H1 (cell line): ENCODE results near the gene PHF23. TPM values are rescaled to one million over a fixed set of nuclear protein-coding genes. Genes with fewer than 3 reads are reported as not detected.
A peak's percentile ranks its signal among the peaks of the same experiment; 100 is the strongest.

Experiments used
- CTCF ChIA-PET: fragments of 300-600 bp; sonication (Branson Sonifier 250); formaldehyde crosslinking; loops from one replicate; lab custom pipeline; 2021; ENCODE audit not compliant: partially characterized antibody; lab: Charles Lee
- POLR2A ChIA-PET: fragments of 300-600 bp; sonication (Branson Sonifier 250); formaldehyde crosslinking; loops from one replicate; lab custom pipeline; 2021; ENCODE audit warnings: inconsistent platforms; ENCODE audit not compliant: partially characterized antibody; lab: Charles Lee
- DNase-seq, 2 experiments: peaks; one replicate each; pipeline versions ENCODE4 v3.0.0 to v3.0.0-alpha.2; 2010 to 2022; ENCODE audit warnings: low spot score in 2 of 2, low read depth in 1 of 2, mixed read lengths in 1 of 2
- FAIRE-seq: peaks from 2 replicates; lab custom pipeline; 2011; peaks lifted over from hg19 to GRCh38; lab: Jason Lieb, UNC
- H2AFZ ChIP-seq: 2 replicates; pipeline ENCODE4 v1.8.1; 2012; ENCODE audit warnings: low read length, inconsistent platforms
- H2AK5ac ChIP-seq: 2 replicates; pipeline ENCODE4 v1.6.1; 2013; ENCODE audit warnings: low read depth, low read length
- H2BK120ac ChIP-seq: replicated peaks from 2 replicates; pipeline ENCODE3; 2013; ENCODE audit warnings: low read depth, low read length, inconsistent platforms
- H2BK12ac ChIP-seq: 2 replicates; pipeline ENCODE4 v1.6.1; 2013; ENCODE audit warnings: low read depth, low read length
- H2BK15ac ChIP-seq: 2 replicates; pipeline ENCODE4 v1.6.1; 2013; ENCODE audit warnings: low read length
- H2BK20ac ChIP-seq: 2 replicates; pipeline ENCODE4 v1.6.1; 2013; ENCODE audit warnings: low read length
- H2BK5ac ChIP-seq: 2 replicates; pipeline ENCODE4 v1.6.1; 2013; ENCODE audit warnings: low read depth, low read length
- H3K14ac ChIP-seq: 2 replicates; pipeline ENCODE4 v1.6.1; 2013; ENCODE audit warnings: inconsistent platforms; ENCODE audit not compliant: insufficient read length
- H3K18ac ChIP-seq: 2 replicates; pipeline ENCODE4 v1.6.1; 2013; ENCODE audit warnings: low read length; ENCODE audit errors: extremely low read depth
- H3K23ac ChIP-seq: 2 replicates; pipeline ENCODE4 v1.6.1; 2013; ENCODE audit warnings: inconsistent platforms; ENCODE audit not compliant: insufficient read length
- H3K23me2 ChIP-seq: 2 replicates; pipeline ENCODE4 v1.6.1; 2013; ENCODE audit warnings: low read depth, low read length
- H3K27ac ChIP-seq: 2 replicates; pipeline ENCODE4 v1.6.1; 2011; ENCODE audit warnings: low read depth, low read length, inconsistent platforms
- H3K27me3 ChIP-seq, 4 experiments: replicated peaks in 1 of 4; 1 replicate in 1 of 4; 2 replicates in 3 of 4; pipeline versions ENCODE4 v1.6.1 to v1.8.1; 2011 to 2013; ENCODE audit warnings: low read length in 3 of 4, mild to moderate bottlenecking in 3 of 4, inconsistent platforms in 2 of 4, mixed read lengths in 2 of 4, moderate library complexity in 1 of 4; ENCODE audit not compliant: control insufficient read depth in 3 of 4, insufficient read depth in 3 of 4; ENCODE audit errors: extremely low read depth in 1 of 4
- H3K36me3 ChIP-seq, 4 experiments: 2 replicates each; pipeline versions ENCODE4 v1.6.1 to v1.8.1; 2011 to 2013; ENCODE audit warnings: mild to moderate bottlenecking in 4 of 4, low read length in 3 of 4, moderate library complexity in 2 of 4, control low read depth in 1 of 4, inconsistent platforms in 1 of 4; ENCODE audit not compliant: insufficient read depth in 4 of 4, control insufficient read depth in 2 of 4
- H3K4ac ChIP-seq: replicated peaks from 2 replicates; pipeline ENCODE3; 2013; ENCODE audit warnings: low read length, low read depth, mixed read lengths, inconsistent platforms; ENCODE audit not compliant: insufficient read length
- H3K4me1 ChIP-seq, 4 experiments: replicated peaks in 1 of 4; 1 replicate in 1 of 4; 2 replicates in 3 of 4; pipeline versions ENCODE4 v1.6.1 to v1.8.1; 2011 to 2013; ENCODE audit warnings: low read length in 3 of 4, inconsistent platforms in 2 of 4, mixed read lengths in 1 of 4; ENCODE audit not compliant: insufficient read depth in 4 of 4, control insufficient read depth in 3 of 4
- H3K4me2 ChIP-seq, 2 experiments: 2 replicates each; pipeline versions ENCODE4 v1.6.1 to v1.8.1; 2011 to 2013; ENCODE audit warnings: low read depth in 2 of 2, low read length in 2 of 2, control low read depth in 1 of 2, inconsistent platforms in 1 of 2, mild to moderate bottlenecking in 1 of 2; ENCODE audit not compliant: insufficient read depth in 1 of 2
- H3K4me3 ChIP-seq, 4 experiments: fragments of 200-600, 300-600 bp in 1 of 4; sonication (generic), shearing (Covaris generic), sonication (Bioruptor Twin) in 1 of 4; 2 replicates each; pipeline versions ENCODE4 v1.5.1 to v1.8.1; 2011 to 2016; ENCODE audit warnings: low read length in 4 of 4, low read depth in 3 of 4, control low read depth in 2 of 4, inconsistent platforms in 2 of 4, mild to moderate bottlenecking in 2 of 4, mixed read lengths in 1 of 4, moderate library complexity in 1 of 4; ENCODE audit not compliant: insufficient read depth in 2 of 4; ENCODE audit errors: extremely low read depth in 1 of 4
- H3K56ac ChIP-seq: replicated peaks from 2 replicates; pipeline ENCODE3; 2013; ENCODE audit warnings: low read depth, mild to moderate bottlenecking, mixed read lengths, low read length, inconsistent platforms; ENCODE audit not compliant: insufficient read length
- H3K79me1 ChIP-seq: 2 replicates; pipeline ENCODE4 v1.6.1; 2013; ENCODE audit warnings: low read depth, low read length, control low read depth
- H3K79me2 ChIP-seq, 2 experiments: 2 replicates each; pipeline versions ENCODE4 v1.6.1 to v1.8.1; 2012 to 2013; ENCODE audit warnings: low read length in 2 of 2, mild to moderate bottlenecking in 2 of 2, inconsistent platforms in 1 of 2; ENCODE audit not compliant: insufficient read depth in 2 of 2, control insufficient read depth in 1 of 2
- H3K9ac ChIP-seq, 4 experiments: replicated peaks in 1 of 4; 1 replicate in 1 of 4; 2 replicates in 3 of 4; pipeline versions ENCODE4 v1.6.1 to v1.8.1; 2011 to 2013; ENCODE audit warnings: low read depth in 3 of 4, low read length in 3 of 4, control low read depth in 2 of 4, mild to moderate bottlenecking in 2 of 4, moderate library complexity in 2 of 4, inconsistent platforms in 1 of 4; ENCODE audit errors: extremely low read depth in 1 of 4
- H3K9me3 ChIP-seq, 2 experiments: 2 replicates each; pipeline versions ENCODE4 v1.6.1 to v1.8.1; 2012 to 2013; ENCODE audit warnings: mild to moderate bottlenecking in 2 of 2, moderate library complexity in 2 of 2, control low read depth in 1 of 2, inconsistent platforms in 1 of 2, low read depth in 1 of 2, low read length in 1 of 2, mixed read lengths in 1 of 2; ENCODE audit not compliant: insufficient read depth in 2 of 2
- H4K20me1 ChIP-seq, 2 experiments: replicated peaks in 1 of 2; 2 replicates each; pipeline versions ENCODE3 to v1.8.1; 2011 to 2013; ENCODE audit warnings: inconsistent platforms in 2 of 2, low read length in 2 of 2, mild to moderate bottlenecking in 1 of 2; ENCODE audit not compliant: insufficient read depth in 2 of 2, control insufficient read depth in 1 of 2
- H4K5ac ChIP-seq: 2 replicates; pipeline ENCODE4 v1.6.1; 2013; ENCODE audit warnings: low read length, low read depth, mixed read lengths, inconsistent platforms; ENCODE audit not compliant: insufficient read length
- H4K8ac ChIP-seq: 2 replicates; pipeline ENCODE4 v1.8.0; 2013; ENCODE audit warnings: mild to moderate bottlenecking, moderate library complexity, low read length, inconsistent platforms; ENCODE audit not compliant: insufficient read depth; ENCODE audit errors: extremely low read depth
- H4K91ac ChIP-seq: replicated peaks from 2 replicates; pipeline ENCODE3; 2013; ENCODE audit warnings: low read length, mixed read lengths, inconsistent platforms; ENCODE audit not compliant: insufficient read length
- CTBP2 ChIP-seq: IDR thresholded peaks from 2 replicates; pipeline ENCODE4 v1.7.0; 2011; ENCODE audit warnings: borderline replicate concordance, mild to moderate bottlenecking, moderate library complexity, mixed read lengths, low read length; ENCODE audit not compliant: insufficient read depth, insufficient read length
- E2F6 ChIP-seq: IDR thresholded peaks from 2 replicates; pipeline ENCODE4 v1.6.1; 2012; ENCODE audit warnings: inconsistent platforms
- EGR1 ChIP-seq: IDR thresholded peaks from 2 replicates; pipeline ENCODE4 v1.6.1; 2011; ENCODE audit warnings: low read depth, low read length, borderline replicate concordance
- EP300 ChIP-seq, 2 experiments: IDR thresholded peaks; 1 replicate in 1 of 2; 2 replicates in 1 of 2; pipeline ENCODE4 v1.6.1; 2011 to 2012; ENCODE audit warnings: low read depth in 2 of 2, low read length in 2 of 2, mild to moderate bottlenecking in 2 of 2, borderline replicate concordance in 1 of 2, inconsistent platforms in 1 of 2, moderate library complexity in 1 of 2
- EZH2 ChIP-seq: fragments of 200-600 bp; sonication (generic); IDR thresholded peaks from 2 replicates; pipeline ENCODE4 v1.7.1; 2012; ENCODE audit warnings: low read depth, mild to moderate bottlenecking, moderate library complexity, low read length, inconsistent platforms; ENCODE audit not compliant: severe bottlenecking
- GTF2F1 ChIP-seq: IDR thresholded peaks from 2 replicates; pipeline ENCODE4 v1.6.1; 2012; ENCODE audit warnings: low read depth, low read length, improper control_type of control experiment, borderline replicate concordance
- SAP30 ChIP-seq: fragments of 300-600 bp; sonication (generic); IDR thresholded peaks from 2 replicates; pipeline ENCODE4 v1.7.1; 2012; ENCODE audit warnings: low read length, moderate library complexity, mild to moderate bottlenecking, inconsistent platforms; ENCODE audit not compliant: insufficient read depth, insufficient replicate concordance
- TCF12 ChIP-seq: IDR thresholded peaks from 2 replicates; pipeline ENCODE4 v1.6.1; 2011; ENCODE audit warnings: low read depth, mild to moderate bottlenecking, low read length
- WGBS, 2 experiments: shearing (Covaris generic) in 1 of 2; methylation state at CpG; one replicate each; pipeline versions ENCODE4 v1.1.6 to v1.1.7; 2013 to 2015; ENCODE audit warnings: low lambda C conversion rate in 2 of 2, mixed read lengths in 2 of 2, inconsistent platforms in 1 of 2, low coverage in 1 of 2, missing lambda C conversion rate in 1 of 2; ENCODE audit not compliant: insufficient replicate concordance in 2 of 2, insufficient coverage in 1 of 2, insufficient read length in 1 of 2; ENCODE audit errors: extremely low coverage in 1 of 2, missing lambda C conversion rate in 1 of 2; 5-methylcytosine and 5-hydroxymethylcytosine counted together
- polyA plus RNA-seq, 7 experiments: library from polyadenylated mRNA; depleted of rRNA in 3 of 7; stranded (reverse) in 5 of 7; unstranded in 2 of 7; fragments of >200 nt in 5 of 7; fragments of 200-250 nt in 2 of 7; gene quantifications; 1 replicate in 5 of 7; 2 replicates in 1 of 7; 4 replicates in 1 of 7; pipeline versions ENCODE4 v1.2.1 to v1.2.3, GENCODE V29; 2011 to 2013; ENCODE audit warnings: missing spikeins in 2 of 7, mixed read lengths in 2 of 7
- total RNA-seq: library from RNA; stranded (reverse); fragmentation: NEBNext Ultra II Directional; extraction: Animal tissue kit (Norgen Biotek cat#: 25700); gene quantifications from 2 replicates; pipeline ENCODE4 v1.2.1, GENCODE V29; 2021

PHF23 gene
- total and polyA plus RNA-seq, 2 of the 8 experiments (the other 6 are each of a cell fraction or from before 2014, with no cell fraction given) = 47.5 to 62.8 TPM

GRCh38 chr17:7217113-7217987 is 21.9 kb downstream of the PHF23 start:
- peak overlapping the region; percentile 69 to 79 for H3K4me2 ChIP-seq
- peaks cover 7 to 9% of the 10 kb centered on the region in 2 experiments for H4K20me1 ChIP-seq
- DNase-seq (peak in 1 of 2 experiments; percentile 68), FAIRE-seq (no peak)
- peaks cover 6 to 41% (median 22%) of the 10 kb centered on the region in 4 experiments for H3K4me1 ChIP-seq
- H3K14ac ChIP-seq = no peak overlapping the region
- H2BK12ac ChIP-seq = no peak overlapping the region
- peaks cover 0 to 21% of the 10 kb centered on the region in 2 experiments; a peak in 2 of 4 replicates for H3K79me2 ChIP-seq
- no peak overlapping the region for H2BK20ac ChIP-seq
- H3K56ac ChIP-seq = no peak overlapping the region
- 0 out of 2 replicates have a peak overlapping the region, but pooled peaks have one; percentile 1 for H2BK5ac ChIP-seq
- peak overlapping the region; percentile 75 for H4K5ac ChIP-seq
- peak overlapping the region; percentile 40 to 75 (median 51) for H3K4me3 ChIP-seq
- peak overlapping the region in 1 of 4 experiments; percentile 39; a peak in 3 of 7 replicates for H3K9ac ChIP-seq
- H3K27me3 ChIP-seq = no peaks in the 10 kb centered on the region
- no peak overlapping the region for H4K8ac ChIP-seq
- no peak overlapping the region; the same call in none of the 2 replicates for H3K18ac ChIP-seq
- H3K79me1 ChIP-seq = no peaks in the 10 kb centered on the region; the same call in 1 of the 2 replicates
- H3K9me3 ChIP-seq = no peaks in the 10 kb centered on the region
- no peak overlapping the region for H2AFZ ChIP-seq
- no peak overlapping the region for H3K4ac ChIP-seq
- H3K23ac ChIP-seq = no peak overlapping the region
- H2BK120ac ChIP-seq = no peak overlapping the region
- H3K36me3 ChIP-seq = peaks cover 3 to 7% (median 5%) of the 10 kb centered on the region in 4 experiments; a peak in 4 of 8 replicates
- ChIA-PET POLR2A (interaction anchor here (1.0 to 10.7 kb wide), 11 partner anchors 10 to 290 kb away, joined by 3 to 386 read pairs (median 7); partner anchors contain the start of genes CLDN7, CTDNEP1, DVL2 and ELP5), CTCF (no interaction called here)
- WGBS, 2 experiments = 7% methylated on average over 11 of the region's 32 CpGs; no CpG with 5 or more reads in 1 of the 2 experiments
- no peak overlapping the region for H2BK15ac ChIP-seq
- peak overlapping the region; percentile 71 for H4K91ac ChIP-seq
- no peak overlapping the region for H2AK5ac ChIP-seq
- H3K27ac ChIP-seq = no peak overlapping the region
- H3K23me2 ChIP-seq = peaks cover 23% of the 10 kb centered on the region; the same call in 1 of the 2 replicates
- TF ChIP-seq CTBP2 (no peak), SAP30 (no peak), TCF12 (no peak), EGR1 (no peak), GTF2F1 (no peak), EZH2 (no peak), E2F6 (no peak), EP300 (IDR thresholded peaks at IDR 0.05; ENCODE audit: borderline replicate concordance in 1 of 2, low read depth in 2 of 2, low read length in 2 of 2) (no peak)
